Ishikawa (cell line): ENCODE results near the gene TUBAL3.

ENCODE experiments used
- CEBPB ChIP-seq: IDR thresholded peaks from 2 replicates; pipeline ENCODE4 v1.6.1; 2012
- CREB1 ChIP-seq: IDR thresholded peaks from 2 replicates; pipeline ENCODE4 v1.6.1; 2012; ENCODE audit warnings: low read depth
- EGR1 ChIP-seq: IDR thresholded peaks from 2 replicates; pipeline ENCODE4 v1.6.1; 2012
- EP300 ChIP-seq: IDR thresholded peaks from 2 replicates; pipeline ENCODE4 v1.6.1; 2012; ENCODE audit warnings: borderline replicate concordance
- FOXM1 ChIP-seq: IDR thresholded peaks from 2 replicates; pipeline ENCODE4 v1.6.1; 2012; ENCODE audit warnings: low read depth, borderline replicate concordance
- NFIC ChIP-seq: IDR thresholded peaks from 2 replicates; pipeline ENCODE4 v1.6.1; 2012
- RAD21 ChIP-seq: IDR thresholded peaks from 2 replicates; pipeline ENCODE4 v1.6.1; 2012; ENCODE audit warnings: low read depth
- TAF1 ChIP-seq: IDR thresholded peaks from 2 replicates; pipeline ENCODE4 v1.6.1; 2012; ENCODE audit warnings: low read depth, mild to moderate bottlenecking
- TCF12 ChIP-seq: IDR thresholded peaks from 2 replicates; pipeline ENCODE4 v1.6.1; 2012; ENCODE audit warnings: low read depth
- YY1 ChIP-seq: IDR thresholded peaks from 2 replicates; pipeline ENCODE4 v1.6.1; 2012; ENCODE audit warnings: low read depth
- ZBTB7A ChIP-seq: IDR thresholded peaks from 2 replicates; pipeline ENCODE4 v1.6.1; 2012; ENCODE audit warnings: low read depth
- TF ChIP-seq, protein P1 (sequence below): IDR thresholded peaks from 2 replicates; pipeline ENCODE4 v1.6.1; 2012
- TF ChIP-seq, protein P2 (sequence below): IDR thresholded peaks from 2 replicates; pipeline ENCODE4 v1.6.1; 2012
- TF ChIP-seq, protein P3 (sequence below): IDR thresholded peaks from 2 replicates; pipeline ENCODE4 v1.6.1; 2012; ENCODE audit warnings: low read depth, mild to moderate bottlenecking

The TUBAL3 gene

DNA sequence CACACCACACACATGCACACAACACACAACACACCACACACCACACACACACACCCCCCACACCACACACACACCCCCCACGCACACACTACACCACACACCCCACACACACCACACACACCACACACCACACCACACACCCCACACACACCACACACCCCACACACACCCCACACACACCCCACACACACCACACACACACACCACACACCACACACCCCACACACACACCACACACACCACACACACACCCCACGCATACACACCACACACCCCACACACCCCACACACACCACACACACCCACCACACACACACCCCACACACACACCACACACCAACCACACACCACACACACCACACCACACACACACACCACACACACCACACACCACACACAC is 23.4 kb downstream of the TUBAL3 start:
- TF ChIP-seq ZBTB7A: no peak
- no peak for TF ChIP-seq CEBPB
- TF ChIP-seq, protein P1, sequence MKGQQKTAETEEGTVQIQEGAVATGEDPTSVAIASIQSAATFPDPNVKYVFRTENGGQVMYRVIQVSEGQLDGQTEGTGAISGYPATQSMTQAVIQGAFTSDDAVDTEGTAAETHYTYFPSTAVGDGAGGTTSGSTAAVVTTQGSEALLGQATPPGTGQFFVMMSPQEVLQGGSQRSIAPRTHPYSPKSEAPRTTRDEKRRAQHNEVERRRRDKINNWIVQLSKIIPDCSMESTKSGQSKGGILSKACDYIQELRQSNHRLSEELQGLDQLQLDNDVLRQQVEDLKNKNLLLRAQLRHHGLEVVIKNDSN: no peak
- TF ChIP-seq, protein P2, sequence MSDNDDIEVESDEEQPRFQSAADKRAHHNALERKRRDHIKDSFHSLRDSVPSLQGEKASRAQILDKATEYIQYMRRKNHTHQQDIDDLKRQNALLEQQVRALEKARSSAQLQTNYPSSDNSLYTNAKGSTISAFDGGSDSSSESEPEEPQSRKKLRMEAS: no peak
- TF ChIP-seq EGR1: no peak
- TF ChIP-seq NFIC: no peak
- TF ChIP-seq, protein P3, sequence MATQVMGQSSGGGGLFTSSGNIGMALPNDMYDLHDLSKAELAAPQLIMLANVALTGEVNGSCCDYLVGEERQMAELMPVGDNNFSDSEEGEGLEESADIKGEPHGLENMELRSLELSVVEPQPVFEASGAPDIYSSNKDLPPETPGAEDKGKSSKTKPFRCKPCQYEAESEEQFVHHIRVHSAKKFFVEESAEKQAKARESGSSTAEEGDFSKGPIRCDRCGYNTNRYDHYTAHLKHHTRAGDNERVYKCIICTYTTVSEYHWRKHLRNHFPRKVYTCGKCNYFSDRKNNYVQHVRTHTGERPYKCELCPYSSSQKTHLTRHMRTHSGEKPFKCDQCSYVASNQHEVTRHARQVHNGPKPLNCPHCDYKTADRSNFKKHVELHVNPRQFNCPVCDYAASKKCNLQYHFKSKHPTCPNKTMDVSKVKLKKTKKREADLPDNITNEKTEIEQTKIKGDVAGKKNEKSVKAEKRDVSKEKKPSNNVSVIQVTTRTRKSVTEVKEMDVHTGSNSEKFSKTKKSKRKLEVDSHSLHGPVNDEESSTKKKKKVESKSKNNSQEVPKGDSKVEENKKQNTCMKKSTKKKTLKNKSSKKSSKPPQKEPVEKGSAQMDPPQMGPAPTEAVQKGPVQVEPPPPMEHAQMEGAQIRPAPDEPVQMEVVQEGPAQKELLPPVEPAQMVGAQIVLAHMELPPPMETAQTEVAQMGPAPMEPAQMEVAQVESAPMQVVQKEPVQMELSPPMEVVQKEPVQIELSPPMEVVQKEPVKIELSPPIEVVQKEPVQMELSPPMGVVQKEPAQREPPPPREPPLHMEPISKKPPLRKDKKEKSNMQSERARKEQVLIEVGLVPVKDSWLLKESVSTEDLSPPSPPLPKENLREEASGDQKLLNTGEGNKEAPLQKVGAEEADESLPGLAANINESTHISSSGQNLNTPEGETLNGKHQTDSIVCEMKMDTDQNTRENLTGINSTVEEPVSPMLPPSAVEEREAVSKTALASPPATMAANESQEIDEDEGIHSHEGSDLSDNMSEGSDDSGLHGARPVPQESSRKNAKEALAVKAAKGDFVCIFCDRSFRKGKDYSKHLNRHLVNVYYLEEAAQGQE: no peak

DNA sequence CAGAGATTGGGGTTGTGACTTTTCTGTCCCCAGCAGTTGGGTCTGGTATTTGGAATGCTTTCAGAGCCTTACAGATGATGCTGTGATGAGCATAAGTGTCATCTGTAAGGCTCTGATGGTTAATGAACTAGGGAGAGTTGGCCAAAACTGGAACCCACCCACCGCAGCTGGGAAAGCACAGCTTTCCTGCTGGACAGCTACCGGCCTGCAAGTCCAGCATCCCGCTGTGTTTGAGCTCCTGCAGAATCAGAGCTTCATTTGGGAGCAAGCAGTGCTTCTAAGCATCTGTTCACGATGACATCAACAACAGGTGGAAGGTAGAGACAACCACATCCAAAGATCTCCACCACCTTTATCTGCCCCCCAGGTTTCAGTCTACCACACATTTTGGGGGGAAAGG is 28.2 kb downstream of the TUBAL3 start:
- TF ChIP-seq EGR1 (no peak), YY1 (no peak), FOXM1 (no peak), CREB1 (no peak)
- TF ChIP-seq, protein P3: peak; percentile 73
- TF ChIP-seq, protein P1: no peak

DNA sequence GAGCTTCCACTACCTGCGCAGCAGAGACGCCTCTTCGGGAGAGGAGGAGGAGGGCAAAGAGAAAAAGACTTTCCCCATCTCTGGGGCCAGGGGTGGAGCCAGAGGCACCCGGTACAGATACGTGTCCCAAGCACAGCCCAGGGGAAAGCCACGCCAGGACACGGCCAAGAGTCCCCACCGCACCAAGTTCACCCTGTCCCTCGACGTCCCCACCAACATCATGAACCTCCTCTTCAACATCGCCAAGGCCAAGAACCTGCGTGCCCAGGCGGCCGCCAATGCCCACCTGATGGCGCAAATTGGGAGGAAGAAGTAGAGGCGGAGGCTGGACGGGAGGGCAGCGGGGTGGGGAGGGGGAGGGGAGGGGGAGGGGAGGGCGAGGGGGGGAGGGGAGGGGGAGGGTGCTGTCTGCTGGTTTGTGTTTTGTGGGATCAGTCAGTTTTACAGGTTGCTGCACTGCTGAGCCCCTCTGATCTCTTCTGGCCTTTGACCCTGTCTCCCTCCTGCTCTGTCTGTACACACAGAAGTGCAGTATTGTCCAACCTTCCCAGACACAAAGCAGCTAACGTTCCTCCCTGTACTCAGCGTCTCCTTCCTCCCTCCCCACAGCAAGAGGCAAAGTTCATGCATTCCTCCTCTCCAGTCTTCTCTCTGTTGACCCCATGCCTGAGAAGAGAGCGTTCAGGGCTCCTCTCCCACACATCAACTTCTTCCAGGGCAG is 30.6 kb downstream of the TUBAL3 start:
- TF ChIP-seq EGR1 (no peak), ZBTB7A (no peak), TCF12 (no peak), TAF1 (no peak), FOXM1 (no peak), CREB1 (no peak), YY1 (no peak), CEBPB (no peak), NFIC (no peak)
- TF ChIP-seq, protein P2: no peak

DNA sequence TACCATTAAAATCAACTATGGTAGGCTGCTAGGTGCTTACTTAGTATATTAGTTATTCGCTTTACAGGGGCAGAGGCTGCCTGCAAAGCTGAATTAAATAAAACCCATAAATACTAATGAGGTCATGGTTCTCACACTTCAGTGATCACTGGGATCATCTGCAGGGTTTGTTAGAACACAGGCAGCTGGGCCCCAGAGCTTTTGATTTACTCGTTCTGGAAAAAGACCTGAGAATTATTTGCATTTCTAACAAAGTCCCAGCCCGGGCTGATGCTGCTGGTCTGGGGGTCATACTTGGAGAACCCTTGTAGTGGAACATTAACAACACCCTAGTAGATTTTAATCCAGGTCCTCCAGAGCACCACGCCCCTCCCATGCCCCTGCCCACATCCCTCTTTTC is 31.3 kb downstream of the TUBAL3 start:
- TF ChIP-seq ZBTB7A (no peak), CREB1 (no peak), EGR1 (no peak), RAD21 (no peak), YY1 (no peak), EP300 (no peak), TAF1 (no peak), FOXM1 (no peak), CEBPB (no peak)
- TF ChIP-seq, protein P3: no peak
- TF ChIP-seq, protein P1: no peak
- TF ChIP-seq, protein P2: no peak
